GM19395 (cell line): ENCODE measurements around the gene TRMT11.
A peak's percentile ranks its signal among the peaks of the same experiment; 100 is the strongest.

Experiments
- ATAC-seq: cut with Tn5 transposase; IDR thresholded peaks from one replicate; pipeline ENCODE4 v1.9.1; 2021; ENCODE audit warnings: mild to moderate bottlenecking, moderate library complexity; ENCODE audit not compliant: unreplicated experiment

The TRMT11 gene

DNA sequence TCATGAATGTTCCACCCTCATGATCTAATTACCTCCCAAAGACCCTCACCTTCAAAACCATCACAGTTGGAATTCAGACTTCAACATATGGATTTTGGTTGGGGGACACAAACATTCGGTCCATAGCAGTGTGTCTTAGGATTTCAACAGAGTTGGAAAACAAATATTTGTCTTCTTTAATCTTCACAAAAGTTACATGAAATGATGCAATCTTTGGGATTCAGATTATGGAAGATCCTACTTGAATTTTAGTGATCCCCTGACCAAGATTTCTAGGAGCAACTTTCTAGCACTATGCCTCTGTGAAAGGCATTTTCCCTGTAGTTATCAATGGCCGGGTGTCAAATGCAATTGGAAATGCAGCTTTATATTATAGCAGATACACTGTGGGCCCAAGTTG lies 86.5 kb downstream of the TRMT11 start:
- no peak for ATAC-seq

- ATAC-seq: no peak
These were observed 89.2 kb downstream of the TRMT11 start for GRCh38 chr6:126075335-126076071.

DNA sequence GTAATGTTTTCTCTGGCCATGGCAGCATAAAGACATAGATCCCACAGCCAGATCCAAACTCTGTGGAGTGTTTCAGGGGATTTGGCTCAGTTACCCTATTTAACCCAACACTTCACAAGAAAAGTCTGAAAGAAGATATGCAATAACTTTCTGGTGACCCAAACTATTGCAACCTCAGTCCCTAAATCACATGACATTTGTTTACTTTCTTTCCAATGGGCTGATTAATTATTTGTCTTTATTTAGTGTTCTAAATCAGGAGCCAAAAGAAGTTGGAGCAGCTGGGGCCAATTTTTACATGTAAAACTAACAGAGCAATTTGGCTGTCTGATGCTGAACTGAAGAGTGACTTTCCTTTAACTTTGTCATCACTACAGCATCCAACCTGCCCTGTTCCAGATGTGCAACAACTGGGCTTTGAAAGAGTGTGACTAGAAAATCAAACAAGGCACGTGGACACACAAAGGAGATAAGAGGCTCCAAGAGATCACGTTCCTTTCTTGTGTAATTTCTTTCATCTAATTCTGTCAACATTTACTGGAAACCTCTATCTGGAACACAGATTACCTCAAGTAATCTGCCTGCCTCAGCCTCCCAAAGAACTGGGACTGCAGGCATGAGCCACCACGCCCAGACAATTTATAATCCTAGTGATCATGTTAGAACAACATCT lies 90.8 kb downstream of the TRMT11 start:
- no peak for ATAC-seq

GRCh38 chr6:126077810-126078776 lies 91.8 kb downstream of the TRMT11 start:
- no peak for ATAC-seq

DNA sequence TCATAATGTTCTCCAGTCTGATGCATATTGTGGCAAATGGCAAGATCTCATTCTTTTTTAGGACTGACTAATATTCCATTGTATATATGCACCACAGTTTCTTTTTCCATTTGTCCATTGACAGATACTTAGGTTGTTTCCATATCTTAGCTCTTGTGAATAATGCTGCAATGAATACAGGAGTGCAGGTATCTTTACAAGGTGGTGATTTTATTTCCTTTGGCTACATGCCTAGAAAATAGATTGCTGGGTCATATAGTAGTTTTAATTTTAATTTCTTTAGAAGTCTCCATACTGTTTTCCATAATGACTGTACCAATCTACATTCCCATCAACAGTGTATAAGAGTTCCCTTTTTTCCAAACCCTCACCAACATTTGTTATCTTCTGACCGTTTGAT lies 97.5 kb downstream of the TRMT11 start:
- no peak for ATAC-seq

DNA sequence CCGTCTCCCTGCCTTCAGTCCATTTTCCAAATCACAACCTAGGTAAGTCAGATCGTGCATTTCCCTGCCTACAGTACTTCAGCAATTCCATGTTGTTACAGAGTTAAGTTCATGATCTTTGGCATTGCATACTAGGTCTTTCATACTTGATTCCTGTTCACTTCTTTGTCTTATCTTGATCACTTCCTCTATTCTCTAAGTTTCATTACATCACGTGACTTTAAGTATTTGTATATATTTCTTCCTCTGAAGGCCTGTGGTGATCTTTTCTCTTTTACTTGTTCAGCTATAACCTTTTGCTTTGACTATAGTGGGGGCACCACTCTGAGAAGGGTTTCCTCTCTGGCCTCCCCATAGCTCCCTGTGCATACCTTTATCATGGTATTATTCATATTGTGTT lies 100.2 kb downstream of the TRMT11 start:
- peak; percentile 84 for ATAC-seq
